Activated CD8-positive, alpha-beta memory T cell treated with anti-CD3 and anti-CD28 coated beads, Interleukin-2, amount 10 ng/mL, durations not matched to agents 7 days and 5 days (primary cell): ENCODE measurements around the gene SMG6. TPM values are rescaled to one million over a fixed set of nuclear protein-coding genes. Genes with fewer than 3 reads are reported as not detected.
A peak's percentile ranks its signal among the peaks of the same experiment; 100 is the strongest.

Experiments
- ATAC-seq: fragments of 150-1000 bp; cut with Tn5 transposase; one replicate; pipeline ENCODE4 v1.10.0; 2021; ENCODE audit warnings: moderate library complexity
- CTCF ChIA-PET: fragments of 350-600 bp; sonication (Branson Sonifier 250); formaldehyde crosslinking; loops from one replicate; lab custom pipeline; 2021; ENCODE audit warnings: antibody characterized with exemption; lab: Charles Lee
- DNase-seq: peaks from one replicate; pipeline ENCODE4 v3.0.0-alpha.2; 2020
- H3K27ac Mint-ChIP-seq: one replicate; pipeline ENCODE4 v1.8.0; 2021; ENCODE audit warnings: mild to moderate bottlenecking, mixed read lengths
- H3K27me3 Mint-ChIP-seq: one replicate; pipeline ENCODE4 v1.8.0; 2021; ENCODE audit warnings: mixed read lengths
- H3K36me3 Mint-ChIP-seq: one replicate; pipeline ENCODE4 v1.8.0; 2021; ENCODE audit warnings: mild to moderate bottlenecking, mixed read lengths
- H3K4me1 Mint-ChIP-seq: one replicate; pipeline ENCODE4 v1.8.0; 2021; ENCODE audit warnings: mixed read lengths
- H3K4me3 Mint-ChIP-seq: one replicate; pipeline ENCODE4 v1.8.0; 2021; ENCODE audit warnings: mild to moderate bottlenecking, moderate library complexity, mixed read lengths
- H3K9me3 Mint-ChIP-seq: one replicate; pipeline ENCODE4 v1.8.0; 2022; ENCODE audit warnings: low read depth, mixed read lengths
- total RNA-seq, 2 experiments: library from RNA; stranded (reverse); gene quantifications; one replicate each; pipeline ENCODE4 v1.2.3, GENCODE V29; 2021

SMG6 gene
- total RNA-seq, 2 experiments from 2014 or later, result 46.7 to 60.9 TPM

DNA sequence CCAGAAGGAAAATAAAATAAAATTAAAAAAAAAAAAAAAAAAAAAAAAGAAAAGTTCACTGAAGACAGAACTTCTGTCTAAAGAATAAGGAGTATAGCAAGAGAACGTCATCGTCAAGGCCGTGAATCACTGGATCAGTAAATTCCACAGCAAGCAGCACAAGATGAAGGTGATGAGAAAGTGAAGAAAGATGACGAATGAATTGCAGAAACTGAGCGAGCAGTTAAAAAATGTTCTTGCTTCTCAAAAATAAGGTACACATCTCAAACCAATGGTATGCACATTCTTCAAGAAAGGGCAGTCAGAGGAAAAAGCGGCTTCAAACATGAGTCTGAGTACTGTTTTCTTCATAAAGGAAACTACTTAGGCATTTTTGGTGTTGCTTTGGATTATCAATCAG lies 104.7 kb downstream of the SMG6 start:
- CTCF ChIA-PET, result interaction anchor here (0.7 to 1.4 kb wide), 5 partner anchors 11 to 144 kb away, joined by 3 to 5 read pairs (median 4); partner anchors contain the start of gene HIC1
- Mint-ChIP-seq H3K4me1 (peaks cover 48% of the 10 kb centered on the region), H3K27ac (no peak overlapping the region), H3K36me3 (peaks cover 34% of the 10 kb centered on the region), H3K4me3 (no peak overlapping the region), H3K27me3 (no peaks in the 10 kb centered on the region), H3K9me3 (no peaks in the 10 kb centered on the region)
- ATAC-seq (no peak), DNase-seq (no peak)

DNA sequence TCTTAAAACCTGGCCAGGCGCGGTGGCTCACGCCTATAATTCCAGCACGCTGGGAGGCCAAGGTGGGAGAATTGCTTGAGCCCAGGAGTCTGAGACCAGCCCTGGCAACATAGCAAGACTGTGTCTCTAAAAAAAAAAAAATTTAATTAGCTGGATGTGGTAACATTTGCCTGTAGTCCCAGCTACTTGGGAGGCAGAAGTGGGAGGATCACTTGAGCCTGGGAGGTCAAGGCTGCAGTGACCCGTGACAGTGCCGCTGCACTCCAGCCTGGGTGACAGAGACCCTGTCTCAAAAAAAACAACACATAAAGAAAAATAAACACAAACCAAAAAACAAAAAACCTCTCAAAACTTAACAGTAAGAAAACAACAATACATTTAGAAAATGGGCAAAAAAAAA lies 106.3 kb downstream of the SMG6 start:
- CTCF ChIA-PET, result interaction anchor here (1.0 to 2.7 kb wide), 3 partner anchors 10 to 86 kb away, joined by 3 to 10 read pairs (median 3); no protein-coding TSS in a partner anchor

DNA sequence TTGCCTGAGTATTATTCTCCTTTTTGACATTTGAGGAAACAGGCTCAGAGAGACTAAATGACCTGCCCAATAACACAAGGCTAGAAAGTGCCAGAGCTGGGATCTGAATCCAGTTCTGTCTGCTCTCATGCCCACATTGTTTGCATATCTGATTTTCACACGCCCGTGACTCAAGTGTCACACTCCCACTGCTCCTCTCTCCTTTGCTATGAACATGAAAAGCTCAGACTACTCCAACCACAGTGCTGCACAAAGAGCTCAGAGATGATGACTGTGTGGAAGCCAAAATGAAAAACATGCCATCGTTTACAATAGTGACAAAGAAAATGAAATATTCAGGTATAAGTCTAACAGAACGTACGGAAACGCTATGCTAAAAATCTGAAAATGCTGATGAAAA lies 107.9 kb downstream of the SMG6 start:
- H3K9me3 Mint-ChIP-seq, result no peaks in the 10 kb centered on the region
- CTCF ChIA-PET, result interaction anchor here (0.8 to 2.7 kb wide), 5 partner anchors 13 to 49 kb away, joined by 3 to 10 read pairs (median 6); no protein-coding TSS in a partner anchor
- H3K4me1 Mint-ChIP-seq, result peaks cover 50% of the 10 kb centered on the region
- no peak overlapping the region for H3K4me3 Mint-ChIP-seq
- ATAC-seq (no peak), DNase-seq (no peak)
- no peak overlapping the region for H3K27ac Mint-ChIP-seq
- H3K27me3 Mint-ChIP-seq, result no peaks in the 10 kb centered on the region
- H3K36me3 Mint-ChIP-seq, result peaks cover 24% of the 10 kb centered on the region

More for the DNA sequence above, 106.3 kb downstream of the SMG6 start:
- Mint-ChIP-seq H3K4me1 (peaks cover 46% of the 10 kb centered on the region), H3K36me3 (peaks cover 34% of the 10 kb centered on the region), H3K27me3 (no peaks in the 10 kb centered on the region), H3K9me3 (no peaks in the 10 kb centered on the region), H3K4me3 (no peak overlapping the region), H3K27ac (no peak overlapping the region)
- no peak for ATAC-seq
- no peak for DNase-seq

DNA sequence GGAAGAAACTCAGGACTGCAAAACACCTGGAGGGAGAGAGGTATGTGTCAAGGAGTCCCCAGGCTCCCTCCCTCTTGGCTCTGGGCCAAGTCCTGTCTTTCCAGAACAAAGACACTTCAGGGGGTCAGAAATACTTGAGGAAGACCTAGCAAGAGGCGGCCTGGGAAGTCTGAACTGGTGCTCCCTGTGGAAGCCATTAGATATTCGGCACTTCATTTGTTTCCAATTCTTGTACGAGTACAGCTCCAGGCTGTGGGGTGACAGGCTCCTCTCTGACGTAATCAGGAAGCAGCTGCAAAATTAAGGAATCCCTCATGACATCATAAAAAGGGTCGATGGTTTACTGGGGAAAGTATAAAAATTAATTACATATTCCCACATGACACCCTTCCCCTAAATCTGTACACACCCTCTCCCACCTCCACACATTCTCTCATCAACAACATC lies 108.7 kb downstream of the SMG6 start:
- H3K27me3 Mint-ChIP-seq, result no peaks in the 10 kb centered on the region
- peaks cover 58% of the 10 kb centered on the region for H3K4me1 Mint-ChIP-seq
- CTCF ChIA-PET, result interaction anchor here (1.2 to 2.7 kb wide), 4 partner anchors 14 to 50 kb away, joined by 3 to 10 read pairs (median 6); no protein-coding TSS in a partner anchor
- ATAC-seq (no peak), DNase-seq (no peak)
- H3K27ac Mint-ChIP-seq, result no peak overlapping the region
- no peak overlapping the region for H3K4me3 Mint-ChIP-seq
- H3K9me3 Mint-ChIP-seq, result no peaks in the 10 kb centered on the region
- H3K36me3 Mint-ChIP-seq, result peaks cover 24% of the 10 kb centered on the region

DNA sequence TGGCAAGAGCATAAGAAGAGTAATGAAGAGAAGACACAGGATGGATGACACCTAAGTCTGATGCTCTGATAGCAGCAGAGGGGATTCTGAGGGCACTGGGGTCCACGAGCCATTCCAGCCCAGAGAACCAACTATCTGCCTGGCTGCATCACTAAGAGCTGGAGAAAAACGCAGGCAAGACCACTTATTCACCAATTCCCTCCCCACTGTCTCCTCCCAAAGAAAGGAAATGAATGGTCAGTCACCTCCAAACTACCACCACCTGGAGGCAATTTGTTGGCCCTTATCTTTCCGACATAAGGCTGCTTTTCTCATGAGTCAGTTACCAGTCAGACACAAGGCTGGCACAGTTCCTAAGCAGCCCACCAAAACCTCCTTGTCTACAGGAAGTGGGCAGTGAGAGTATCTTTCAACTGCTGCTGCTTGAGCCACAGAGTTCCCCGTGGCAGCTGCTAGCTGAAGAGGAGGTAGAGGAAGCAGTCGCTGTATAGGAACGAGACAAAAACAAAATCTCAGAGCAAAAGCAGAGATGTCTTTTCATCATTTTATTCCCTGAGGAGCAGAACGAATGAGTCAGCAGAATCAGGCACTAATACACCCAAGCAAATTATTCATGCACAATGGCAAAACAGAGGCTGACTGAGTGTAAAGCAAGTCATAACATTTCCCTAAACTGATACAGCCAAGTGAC lies 111.1 kb downstream of the SMG6 start:
- CTCF ChIA-PET, result interaction anchor here (0.6 to 1.9 kb wide), 5 partner anchors 9 to 304 kb away, joined by 3 to 4 read pairs (median 3); no protein-coding TSS in a partner anchor
- peak; percentile 94 for ATAC-seq

DNA sequence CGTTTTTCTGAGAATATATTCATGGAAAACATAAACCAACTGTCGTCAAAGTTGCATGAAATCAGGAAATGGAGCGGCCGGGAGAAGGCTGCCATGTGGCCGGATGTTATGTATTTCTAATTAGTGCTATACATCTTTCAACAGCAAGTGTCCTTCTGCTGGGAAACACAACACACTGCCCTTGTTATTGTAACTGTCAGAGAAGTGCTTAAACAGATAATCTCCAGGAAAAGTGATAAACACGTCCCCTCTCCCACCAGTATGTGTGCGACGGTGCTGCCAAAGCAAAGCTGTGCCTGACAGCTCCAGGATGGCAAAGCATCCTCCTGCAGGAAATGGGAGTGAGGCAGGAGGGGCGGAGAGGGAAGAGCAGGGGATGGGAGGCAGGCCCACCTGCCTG lies 111.8 kb downstream of the SMG6 start:
- peaks cover 60% of the 10 kb centered on the region for H3K4me1 Mint-ChIP-seq
- H3K9me3 Mint-ChIP-seq, result no peaks in the 10 kb centered on the region
- no peak overlapping the region for H3K27ac Mint-ChIP-seq
- CTCF ChIA-PET, result interaction anchor here (1.9 kb wide), 1 partner anchor 22 kb away, joined by 4 read pairs; no protein-coding TSS in a partner anchor
- no peak for DNase-seq
- no peaks in the 10 kb centered on the region for H3K27me3 Mint-ChIP-seq
- ATAC-seq, result no peak
- H3K4me3 Mint-ChIP-seq, result no peak overlapping the region
- peaks cover 26% of the 10 kb centered on the region for H3K36me3 Mint-ChIP-seq

More for the DNA sequence above, 111.1 kb downstream of the SMG6 start:
- peak overlapping the region; percentile 32 for H3K4me3 Mint-ChIP-seq
- H3K27ac Mint-ChIP-seq, result peak overlapping the region; percentile 69
- H3K9me3 Mint-ChIP-seq, result no peaks in the 10 kb centered on the region
- H3K4me1 Mint-ChIP-seq, result peaks cover 61% of the 10 kb centered on the region
- peaks cover 26% of the 10 kb centered on the region for H3K36me3 Mint-ChIP-seq
- peak; percentile 86 for DNase-seq
- H3K27me3 Mint-ChIP-seq, result no peaks in the 10 kb centered on the region

DNA sequence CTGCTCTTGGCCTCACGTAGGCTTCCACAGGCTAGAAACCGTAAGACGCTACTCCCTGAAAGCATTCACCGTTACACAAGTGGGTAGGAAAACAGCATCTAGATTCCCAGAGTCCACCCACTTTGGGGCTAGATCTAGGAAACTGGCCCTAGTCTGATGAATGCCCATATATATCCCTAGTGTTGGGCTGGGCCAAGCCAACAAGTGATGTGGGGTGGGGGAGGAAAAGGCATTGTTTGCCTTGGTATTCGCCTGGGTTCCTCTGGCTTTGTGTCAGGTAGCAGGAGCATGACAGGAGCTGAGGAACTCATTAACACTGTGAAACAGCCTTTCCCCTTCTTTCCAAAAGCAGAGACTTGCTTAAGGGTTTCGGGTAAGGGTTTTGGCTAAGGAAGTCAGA lies 112.4 kb downstream of the SMG6 start:
- DNase-seq, result no peak
- CTCF ChIA-PET, result interaction anchor here (1.9 kb wide), 1 partner anchor 22 kb away, joined by 4 read pairs; no protein-coding TSS in a partner anchor
- Mint-ChIP-seq H3K27me3 (no peaks in the 10 kb centered on the region), H3K4me1 (peaks cover 54% of the 10 kb centered on the region), H3K36me3 (peaks cover 30% of the 10 kb centered on the region), H3K4me3 (no peak overlapping the region), H3K9me3 (no peaks in the 10 kb centered on the region), H3K27ac (no peak overlapping the region)
- ATAC-seq, result no peak

DNA sequence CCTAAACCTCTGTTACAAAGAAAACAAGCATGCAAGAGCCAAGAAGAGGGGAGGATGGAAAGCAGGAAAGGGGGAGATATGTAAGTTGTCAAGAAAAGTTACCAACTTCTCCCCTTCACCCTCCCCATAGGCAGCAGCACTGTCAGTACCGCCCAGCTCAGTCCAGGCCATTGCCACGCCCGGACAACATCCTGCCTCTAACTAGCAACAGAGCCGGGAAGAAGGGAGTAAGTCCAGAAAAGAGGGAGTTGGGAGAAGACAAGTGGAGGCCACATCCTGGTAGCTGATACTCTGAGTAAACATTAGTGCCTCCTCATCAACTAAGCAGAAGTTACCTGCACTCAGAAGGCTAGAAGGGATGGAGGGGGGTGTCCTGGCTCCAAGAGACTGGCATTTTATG lies 113.6 kb downstream of the SMG6 start:
- H3K4me3 Mint-ChIP-seq, result no peak overlapping the region
- H3K4me1 Mint-ChIP-seq, result peaks cover 46% of the 10 kb centered on the region
- no peaks in the 10 kb centered on the region for H3K9me3 Mint-ChIP-seq
- ATAC-seq (no peak), DNase-seq (no peak)
- peaks cover 27% of the 10 kb centered on the region for H3K36me3 Mint-ChIP-seq
- H3K27me3 Mint-ChIP-seq, result no peaks in the 10 kb centered on the region
- H3K27ac Mint-ChIP-seq, result no peak overlapping the region
- CTCF ChIA-PET, result no interaction called here

DNA sequence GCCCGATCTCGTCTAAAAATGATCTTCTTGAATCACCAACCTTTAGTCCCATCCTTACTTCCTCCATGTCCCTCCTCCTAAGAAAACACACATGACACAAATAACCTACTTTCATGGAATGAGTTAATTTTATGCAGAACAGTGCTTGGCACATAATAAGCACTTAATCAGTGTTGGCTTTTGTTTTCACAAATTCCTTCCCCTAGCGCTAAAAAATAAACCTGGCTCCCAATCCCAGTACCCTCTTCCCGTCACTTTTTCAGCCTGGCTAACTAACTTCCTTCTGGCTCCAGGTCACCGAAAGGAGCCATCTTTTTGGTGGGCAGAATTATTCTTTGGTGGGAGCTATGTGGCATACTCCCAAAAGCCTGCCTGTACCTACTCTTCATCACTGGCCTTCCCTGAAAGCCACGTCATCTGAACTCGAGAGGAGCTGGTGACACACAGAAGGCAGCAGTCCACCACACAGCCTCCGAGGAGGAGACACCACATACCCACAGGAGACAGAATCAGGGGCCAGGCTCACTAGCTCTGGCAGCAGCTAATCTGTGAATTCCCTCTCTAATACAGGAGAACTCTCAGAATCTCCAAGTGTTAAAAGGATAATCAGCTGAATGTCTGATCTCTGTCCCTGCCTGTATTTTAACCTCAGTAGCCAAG lies 114.5 kb downstream of the SMG6 start:
- no peak overlapping the region for H3K4me3 Mint-ChIP-seq
- ATAC-seq (no peak), DNase-seq (no peak)
- no peak overlapping the region for H3K27ac Mint-ChIP-seq
- no peaks in the 10 kb centered on the region for H3K27me3 Mint-ChIP-seq
- CTCF ChIA-PET, result interaction anchor here (1.3 kb wide), 1 partner anchor 98 kb away, joined by 3 read pairs; no protein-coding TSS in a partner anchor
- H3K9me3 Mint-ChIP-seq, result no peaks in the 10 kb centered on the region
- H3K36me3 Mint-ChIP-seq, result peaks cover 19% of the 10 kb centered on the region
- peaks cover 44% of the 10 kb centered on the region for H3K4me1 Mint-ChIP-seq

DNA sequence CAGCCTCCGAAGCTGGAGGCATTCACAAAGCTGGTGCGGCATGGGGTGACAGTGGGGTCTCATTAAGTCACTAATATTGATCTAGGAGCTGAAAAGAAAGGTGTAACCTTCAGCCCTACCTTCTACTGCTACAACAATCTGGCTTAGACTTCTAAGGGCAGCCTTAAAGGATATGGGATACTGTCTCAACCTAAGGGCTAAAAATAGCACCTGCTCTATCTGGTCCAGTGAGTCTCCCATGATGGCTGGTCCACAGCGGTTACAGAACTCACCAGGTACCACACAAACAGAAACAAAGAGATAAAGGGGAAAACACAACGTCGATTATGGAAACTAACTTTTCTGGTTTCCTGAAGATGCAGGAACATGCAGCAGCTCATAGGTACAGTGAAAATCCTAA lies 115.8 kb downstream of the SMG6 start:
- Mint-ChIP-seq H3K27me3 (no peaks in the 10 kb centered on the region), H3K9me3 (no peaks in the 10 kb centered on the region), H3K36me3 (peaks cover 18% of the 10 kb centered on the region), H3K27ac (no peak overlapping the region), H3K4me1 (peaks cover 32% of the 10 kb centered on the region), H3K4me3 (no peak overlapping the region)
- ATAC-seq, result no peak
- DNase-seq, result no peak
- CTCF ChIA-PET, result no interaction called here

DNA sequence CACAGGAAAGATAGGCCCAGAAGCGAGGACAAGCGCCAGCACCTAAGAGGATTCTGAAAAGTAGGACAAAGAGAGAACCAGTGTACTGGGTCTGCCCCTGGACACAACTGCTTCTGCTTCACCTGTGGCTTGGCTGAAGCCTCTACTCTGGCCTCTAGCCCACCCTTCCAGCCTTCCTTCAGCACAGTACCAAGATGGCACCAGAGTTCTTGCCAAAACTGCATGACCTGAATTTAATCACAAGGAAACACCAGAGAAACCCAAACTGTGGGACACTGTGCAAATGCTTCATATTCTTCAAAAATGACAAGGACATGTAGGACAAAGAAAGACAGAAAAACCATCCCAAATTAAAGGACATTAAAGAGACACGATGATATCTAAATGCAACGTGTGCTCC lies 116.6 kb downstream of the SMG6 start:
- Mint-ChIP-seq H3K36me3 (peaks cover 18% of the 10 kb centered on the region), H3K9me3 (no peaks in the 10 kb centered on the region), H3K27me3 (no peaks in the 10 kb centered on the region), H3K4me3 (no peak overlapping the region), H3K27ac (no peak overlapping the region), H3K4me1 (peaks cover 24% of the 10 kb centered on the region)
- CTCF ChIA-PET, result no interaction called here
- ATAC-seq (no peak), DNase-seq (no peak)

DNA sequence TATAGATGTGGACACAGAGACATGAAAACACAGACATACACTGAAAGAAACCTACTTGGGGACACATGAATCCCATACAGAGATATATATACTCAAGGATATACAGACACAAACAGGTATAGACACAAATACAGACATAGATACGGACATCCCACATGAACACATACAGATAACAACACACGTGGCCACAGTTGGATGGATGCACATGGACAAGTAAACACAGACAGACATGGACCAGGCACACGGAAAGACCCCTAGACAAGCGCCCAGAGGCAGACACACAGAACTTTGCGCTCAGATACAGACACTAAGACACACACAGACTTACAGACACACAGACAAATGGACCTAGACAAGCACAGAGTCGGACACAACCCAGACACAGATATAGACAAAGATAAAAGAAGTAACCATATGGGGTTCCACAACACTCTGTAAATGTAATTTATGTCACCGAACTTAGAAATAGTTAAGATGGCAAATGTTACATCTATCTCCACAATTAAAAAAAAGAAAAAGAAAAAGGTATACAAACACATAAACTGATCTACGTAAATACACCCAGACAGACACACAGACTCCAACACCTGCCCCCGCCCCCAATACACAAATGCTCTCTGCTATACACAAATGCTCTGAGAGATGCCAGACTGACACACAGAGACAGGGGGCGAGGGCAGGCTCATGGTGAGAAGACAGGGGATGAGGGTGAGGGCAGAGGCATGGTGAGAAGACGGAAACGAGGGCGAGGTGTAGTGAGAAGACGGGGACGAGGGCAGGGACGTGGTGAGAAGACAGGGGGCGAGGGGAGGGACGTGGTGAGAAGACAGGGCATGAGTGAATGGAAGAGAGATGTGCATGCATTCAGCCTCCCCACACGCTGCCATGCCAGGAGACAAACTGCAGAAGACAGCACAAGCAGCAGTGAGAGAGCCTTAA lies 118.3 kb downstream of the SMG6 start:
- ATAC-seq (no peak), DNase-seq (no peak)
- Mint-ChIP-seq H3K9me3 (no peaks in the 10 kb centered on the region), H3K4me3 (no peak overlapping the region), H3K36me3 (peaks cover 21% of the 10 kb centered on the region), H3K4me1 (peaks cover 15% of the 10 kb centered on the region), H3K27me3 (no peaks in the 10 kb centered on the region), H3K27ac (no peak overlapping the region)
- CTCF ChIA-PET, result no interaction called here

DNA sequence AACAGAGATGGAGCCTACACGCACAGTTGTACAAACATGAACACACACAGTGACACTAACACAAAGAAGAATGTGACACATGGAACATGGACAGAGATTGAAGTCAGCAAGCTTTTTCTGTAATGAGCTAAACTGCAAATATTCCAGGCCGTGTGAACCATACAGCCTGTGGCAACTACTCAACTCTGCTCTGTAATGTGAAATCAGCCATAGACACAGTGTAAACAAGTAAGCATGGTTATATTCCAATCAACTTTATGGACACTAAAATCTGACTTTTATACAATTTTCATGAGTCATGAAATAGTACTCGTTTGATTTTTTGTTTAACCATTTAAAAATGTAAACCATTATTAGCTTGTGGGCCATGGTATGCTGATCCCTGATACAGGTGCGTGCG lies 120.2 kb downstream of the SMG6 start:
- Mint-ChIP-seq H3K27me3 (no peaks in the 10 kb centered on the region), H3K9me3 (no peaks in the 10 kb centered on the region), H3K4me1 (peaks cover 8% of the 10 kb centered on the region), H3K27ac (no peak overlapping the region), H3K36me3 (peaks cover 20% of the 10 kb centered on the region), H3K4me3 (no peak overlapping the region)
- ATAC-seq, result no peak
- CTCF ChIA-PET, result interaction anchor here (1.0 kb wide), 1 partner anchor 103 kb away, joined by 3 read pairs; no protein-coding TSS in a partner anchor
- DNase-seq, result no peak
